Nucleus accumbens (tissue), 56 donors: Measurements from ENCODE around the gene KCNJ12.

Source experiments
- DNase-seq, 56 donors: peaks; one replicate each; lab custom pipeline; 2025; lab: John Stamatoyannopoulos, UW

KCNJ12 gene

GRCh38 chr17:21363776-21364642 is 12.1 kb upstream of the KCNJ12 start:
- no peak for DNase-seq

GRCh38 chr17:21365016-21365415 is 11.1 kb upstream of the KCNJ12 start:
- no peak for DNase-seq

GRCh38 chr17:21368545-21369246 is 7.5 kb upstream of the KCNJ12 start:
- no peak for DNase-seq

GRCh38 chr17:21369395-21369794 is 6.8 kb upstream of the KCNJ12 start:
- DNase-seq: no peak

GRCh38 chr17:21370430-21370829 is 5.7 kb upstream of the KCNJ12 start:
- no peak for DNase-seq

GRCh38 chr17:21371511-21372081 is 4.6 kb upstream of the KCNJ12 start:
- no peak for DNase-seq

- DNase-seq: no peak
Observed at GRCh38 chr17:21372256-21372954, 3.8 kb upstream of the KCNJ12 start.

- DNase-seq: no peak
Observed at GRCh38 chr17:21373036-21373435, 3.1 kb upstream of the KCNJ12 start.

GRCh38 chr17:21373696-21374440 is 2.3 kb upstream of the KCNJ12 start:
- DNase-seq: no peak

- no peak for DNase-seq
Observed at GRCh38 chr17:21374441-21375161, 1.6 kb upstream of the KCNJ12 start.

- DNase-seq: no peak
Observed at GRCh38 chr17:21375162-21375560, 996 bp upstream of the KCNJ12 start.

- DNase-seq: no peak
Observed at GRCh38 chr17:21375757-21376080, 438 bp upstream of the KCNJ12 start.

- no peak for DNase-seq
Observed at GRCh38 chr17:21376759-21377690, 868 bp downstream of the KCNJ12 start.

GRCh38 chr17:21377705-21378396 is 1.7 kb downstream of the KCNJ12 start:
- no peak for DNase-seq

- DNase-seq: no peak
Observed at GRCh38 chr17:21378553-21378952, 2.4 kb downstream of the KCNJ12 start.

GRCh38 chr17:21379080-21379711 is 3.0 kb downstream of the KCNJ12 start:
- DNase-seq: no peak

- DNase-seq: no peak
Observed at GRCh38 chr17:21380659-21381058, 4.5 kb downstream of the KCNJ12 start.
